Activated effector memory CD4-positive, alpha-beta T cell treated with anti-CD3 and anti-CD28 coated beads, Interleukin-2, amount 50 U/mL, for 16 hours (primary cell): Measurements from ENCODE around the gene FTO.
"Not testable (repeated sequence)": the region's sequence is repeated elsewhere in the genome, so short reads cannot be mapped to it uniquely, and the experiment has no call there.

ENCODE experiments used
- DNase-seq: peaks from one replicate; pipeline ENCODE4 v3.0.0-alpha.2; 2020

FTO gene

DNA sequence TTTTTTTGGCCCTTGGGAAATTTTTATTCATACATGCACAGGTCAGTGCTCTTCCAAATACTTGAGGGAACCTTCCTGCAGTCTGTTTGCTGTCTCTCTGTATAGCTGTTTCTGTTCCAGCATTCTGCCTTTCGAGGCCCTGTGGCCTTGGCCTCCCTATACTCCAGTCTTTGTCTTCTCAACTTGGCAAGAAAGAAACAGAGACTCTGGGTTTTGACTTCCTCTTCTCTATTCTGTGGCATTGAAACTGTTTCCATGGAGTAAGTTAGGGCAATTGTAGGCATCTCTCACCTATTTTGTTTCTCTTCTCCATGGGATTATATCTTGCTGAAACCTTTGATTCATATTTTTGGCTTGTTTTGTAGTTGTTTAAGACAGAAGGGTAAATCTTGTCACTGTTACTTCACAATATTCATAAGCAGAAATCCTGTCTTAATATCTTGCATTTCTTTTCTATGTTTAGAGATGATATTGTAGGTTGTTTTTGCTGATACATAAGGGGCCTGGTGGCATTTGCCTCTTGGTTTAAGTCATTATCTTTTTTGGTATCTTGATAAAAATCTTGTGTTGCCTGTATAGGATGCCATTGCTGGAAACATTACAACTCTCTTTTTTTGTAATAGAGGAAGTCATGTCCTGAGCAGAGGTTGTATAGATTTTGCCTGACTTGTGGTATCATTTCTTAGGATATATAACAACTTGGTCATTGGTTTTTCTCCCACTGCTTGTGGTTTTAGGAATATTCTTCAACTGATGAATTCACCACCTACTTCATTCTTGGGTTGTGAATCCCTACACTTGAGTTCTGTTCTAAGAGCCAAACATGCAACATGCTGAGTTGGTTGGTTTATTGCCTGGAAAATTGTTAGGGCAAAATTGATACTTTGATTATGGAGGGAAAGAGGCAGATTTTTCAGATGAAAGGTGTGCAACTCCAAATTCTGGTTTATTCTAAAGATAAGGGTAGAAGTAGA lies 168.6 kb downstream of the FTO start:
- no peak for DNase-seq

DNA sequence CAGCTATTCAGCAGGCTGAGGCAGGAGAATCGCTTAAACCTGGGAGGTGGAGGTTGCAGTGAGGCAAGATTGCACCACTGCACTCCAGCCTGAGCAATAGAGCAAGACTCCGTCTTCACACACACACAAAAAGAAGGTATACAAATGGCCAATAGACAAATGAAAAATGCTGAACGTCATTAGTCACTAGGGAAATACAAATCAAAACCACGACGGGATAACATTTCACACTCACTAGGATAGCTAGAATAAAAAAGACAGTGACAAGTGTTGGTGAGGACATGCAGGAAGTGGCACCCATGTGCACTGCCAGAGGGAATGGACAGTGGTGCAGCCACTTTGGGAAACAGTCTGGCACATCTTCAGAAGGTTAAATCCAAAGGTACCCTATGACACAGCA lies 172.9 kb downstream of the FTO start:
- DNase-seq = no peak

DNA sequence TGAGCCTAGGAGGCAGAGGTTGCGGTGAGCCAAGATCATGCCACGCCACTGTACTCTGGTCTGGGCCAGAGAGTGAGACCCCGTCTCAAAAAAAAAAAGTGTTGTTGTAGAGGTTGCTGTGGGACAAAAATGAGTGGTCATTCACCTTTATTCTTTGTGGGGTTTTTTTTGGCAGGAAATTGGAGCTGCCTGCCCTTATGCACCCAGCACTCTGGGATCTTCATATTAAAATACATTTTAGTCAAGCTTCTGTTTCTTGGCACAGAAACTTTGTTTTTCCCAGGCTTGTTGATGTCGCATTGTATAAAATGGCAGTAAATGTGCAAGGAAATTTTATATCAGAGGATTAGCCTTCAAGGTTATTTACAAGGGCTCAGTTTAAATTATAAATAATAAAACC lies 174.3 kb downstream of the FTO start:
- DNase-seq = no peak

DNA sequence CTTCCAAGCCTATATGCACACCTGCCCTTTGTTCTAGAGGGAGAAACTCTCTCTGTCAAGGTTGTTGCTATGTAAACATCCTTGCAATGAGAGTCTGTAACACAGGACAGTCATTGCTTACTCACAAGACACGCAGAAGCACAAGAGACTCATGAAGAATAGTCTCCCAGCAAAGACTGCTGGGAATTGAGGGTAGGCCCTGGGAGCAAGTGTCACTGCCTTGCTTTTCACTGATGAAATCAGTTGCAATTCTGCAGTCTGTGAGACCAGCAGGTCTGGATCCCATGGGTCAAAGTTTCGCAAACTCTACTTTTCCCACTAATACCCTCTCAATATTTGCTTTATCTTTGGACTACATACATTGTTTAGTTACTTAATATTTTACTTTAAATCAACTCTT lies 177.4 kb downstream of the FTO start:
- no peak for DNase-seq

DNA sequence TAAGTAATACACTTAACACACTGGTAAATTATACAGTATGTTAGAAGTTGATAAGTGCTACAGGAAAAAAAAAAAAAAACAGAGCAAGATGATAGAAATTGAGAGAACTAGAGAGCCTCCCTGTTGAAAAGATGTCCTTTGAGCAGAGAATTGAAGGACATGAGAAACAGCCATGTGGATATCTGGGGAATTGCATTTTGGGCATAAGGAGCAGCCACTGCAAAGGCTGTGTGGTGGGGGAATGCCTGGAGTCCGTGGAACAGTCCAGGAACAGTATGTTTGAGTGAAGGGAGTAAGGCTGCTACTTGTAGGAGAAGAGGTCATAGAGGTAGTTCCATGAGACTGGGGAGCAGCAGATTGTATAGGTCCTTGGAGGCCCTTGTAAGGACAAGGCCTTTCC lies 178.4 kb downstream of the FTO start:
- DNase-seq = no peak

DNA sequence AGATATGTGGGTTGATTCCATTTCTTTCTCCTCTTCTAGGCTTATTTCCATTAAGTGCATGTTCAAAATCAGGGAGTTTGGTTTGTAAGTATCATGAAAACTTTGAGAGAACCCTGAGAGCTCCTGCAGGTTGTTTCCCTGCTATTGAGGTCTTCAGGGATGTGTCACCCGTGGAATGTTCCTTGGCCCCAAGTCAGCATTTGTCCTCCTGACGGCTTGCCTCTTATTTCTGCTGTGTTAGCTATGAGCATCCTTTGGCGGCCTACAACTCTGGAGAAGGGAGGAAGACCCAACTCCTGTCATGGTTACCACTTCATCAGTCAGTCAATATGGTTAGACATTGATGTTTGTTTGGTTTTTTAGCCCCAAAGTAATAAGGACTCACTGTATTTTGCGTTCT lies 180.8 kb downstream of the FTO start:
- no peak for DNase-seq

DNA sequence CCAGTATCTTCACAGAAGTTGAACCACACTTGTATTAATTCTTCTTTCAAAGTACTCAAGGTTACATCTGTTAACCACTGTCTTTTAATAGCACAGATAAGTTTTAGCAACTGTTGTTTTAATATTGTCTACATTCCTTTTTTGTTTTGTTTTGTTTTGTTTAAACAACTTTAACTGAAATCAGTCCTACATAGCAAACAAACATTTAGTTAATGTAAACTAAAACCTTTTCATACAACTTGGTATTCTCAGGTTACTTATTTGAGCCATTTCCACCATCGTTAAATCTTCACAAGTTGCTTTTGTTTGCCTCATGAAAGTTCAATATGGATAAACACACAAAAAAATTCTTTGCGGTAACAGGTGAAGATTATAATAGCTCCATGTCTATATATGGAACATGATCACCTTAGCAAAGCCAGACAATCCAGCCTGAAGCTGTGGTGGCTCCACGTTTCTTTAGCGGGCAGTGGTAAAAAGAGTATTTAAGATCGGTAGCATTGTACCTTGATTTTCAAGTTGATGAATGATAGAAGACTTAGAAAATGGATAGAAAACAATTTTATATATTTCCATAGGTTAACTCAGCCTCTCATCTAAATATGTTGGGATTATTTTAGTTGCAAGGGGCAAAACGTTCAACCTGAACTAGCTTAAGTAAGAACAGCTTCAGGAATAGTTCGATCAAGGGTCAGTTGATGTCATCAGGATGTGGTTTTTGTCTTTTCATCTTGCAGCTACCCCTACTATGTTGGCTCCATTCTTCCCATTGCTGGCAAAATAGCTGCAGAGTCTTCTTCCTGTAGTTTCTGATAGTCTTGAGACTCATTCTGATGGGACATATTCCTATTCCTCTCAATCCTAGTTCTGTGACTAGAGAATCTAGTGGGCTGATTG lies 182.8 kb downstream of the FTO start:
- DNase-seq = no peak

DNA sequence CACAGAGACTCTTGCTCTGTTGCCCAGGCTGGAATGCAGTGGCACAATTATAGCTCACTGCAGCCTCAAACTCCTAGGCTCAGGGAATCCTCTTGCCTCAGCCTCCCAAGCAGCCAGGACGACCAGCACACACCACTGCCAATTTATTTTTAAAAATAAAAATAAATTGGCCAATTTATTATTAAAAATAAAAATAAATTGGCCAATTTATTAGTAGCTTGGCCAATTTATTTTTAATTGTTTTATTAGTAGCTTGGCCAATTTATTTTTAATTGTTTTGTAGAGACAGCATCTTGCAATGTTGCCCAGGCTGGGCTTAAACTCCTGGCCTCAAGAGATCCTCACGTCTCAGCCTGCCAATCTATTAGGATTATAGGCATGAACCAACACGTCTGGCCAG lies 184.3 kb downstream of the FTO start:
- no peak for DNase-seq

DNA sequence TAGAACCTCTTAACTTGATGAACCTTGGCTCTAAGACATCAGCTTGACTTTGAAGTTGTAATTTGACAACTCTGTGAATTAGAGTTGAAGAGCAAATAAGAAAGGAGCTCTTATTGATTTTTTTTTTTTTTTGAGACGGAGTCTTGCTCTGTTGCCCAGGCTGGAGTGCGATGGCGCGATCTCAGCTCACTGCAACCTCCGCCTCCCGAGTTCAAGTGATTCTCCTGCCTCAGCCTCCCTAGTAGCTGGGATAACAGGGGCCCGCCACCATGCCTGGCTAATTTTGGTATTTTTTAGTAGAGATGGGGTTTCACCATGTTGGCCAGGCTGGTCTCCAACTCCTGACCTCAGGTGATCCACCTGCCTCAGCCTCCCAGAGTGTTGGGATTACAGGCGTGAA lies 186.9 kb downstream of the FTO start:
- DNase-seq = not testable (repeated sequence)

DNA sequence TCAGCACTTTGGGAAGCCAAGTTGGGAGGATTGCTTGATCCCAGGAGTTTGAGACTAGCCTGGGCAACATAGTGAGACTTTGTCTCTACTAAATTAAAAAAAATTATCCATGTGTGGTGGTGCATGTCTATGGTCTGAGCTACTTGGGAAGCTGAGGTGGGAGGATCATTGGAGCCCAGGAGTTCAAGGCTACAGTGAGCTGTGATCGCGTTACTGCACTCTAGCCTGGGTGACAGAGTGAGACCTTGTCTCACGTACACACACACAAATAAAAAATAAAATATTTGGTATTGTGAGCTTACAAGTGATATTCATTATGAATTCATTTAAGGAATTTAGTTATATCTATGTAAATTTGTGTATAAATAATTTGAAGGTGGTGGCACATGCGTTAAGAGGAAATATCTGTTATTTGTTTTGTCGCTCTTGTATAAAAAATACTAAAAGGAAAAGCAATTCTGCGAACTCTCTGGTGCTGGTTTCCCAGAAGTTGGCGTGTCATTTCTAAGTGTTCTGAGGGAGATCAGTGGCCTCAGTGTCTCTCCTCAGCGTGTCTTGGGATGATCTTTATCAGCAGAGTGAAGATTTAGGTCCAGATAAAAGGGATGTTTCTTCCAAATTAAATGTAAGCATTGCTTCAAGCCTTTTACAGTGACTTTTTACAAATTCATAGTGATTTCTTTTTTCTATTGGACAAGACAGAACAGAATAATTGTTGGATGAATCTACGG lies 187.6 kb downstream of the FTO start:
- no peak for DNase-seq

DNA sequence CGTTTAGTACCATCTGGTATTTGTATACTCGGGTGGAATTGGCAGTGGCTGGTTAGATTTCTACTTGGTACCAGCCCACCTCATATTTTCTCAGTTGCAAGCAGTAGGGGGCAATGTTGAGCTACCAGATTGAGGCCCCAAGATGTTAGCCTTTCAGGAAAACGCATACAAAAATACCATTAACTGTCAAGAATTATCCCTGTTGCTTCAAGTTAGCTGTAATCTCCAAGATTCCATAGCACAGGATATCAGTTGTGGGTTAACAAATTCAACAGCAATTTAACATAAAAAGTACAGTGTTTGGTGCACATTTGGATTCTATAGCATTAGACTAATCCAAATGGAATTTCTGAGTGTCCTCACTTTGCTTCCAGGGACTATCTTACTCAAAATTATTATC lies 188.2 kb downstream of the FTO start:
- no peak for DNase-seq

DNA sequence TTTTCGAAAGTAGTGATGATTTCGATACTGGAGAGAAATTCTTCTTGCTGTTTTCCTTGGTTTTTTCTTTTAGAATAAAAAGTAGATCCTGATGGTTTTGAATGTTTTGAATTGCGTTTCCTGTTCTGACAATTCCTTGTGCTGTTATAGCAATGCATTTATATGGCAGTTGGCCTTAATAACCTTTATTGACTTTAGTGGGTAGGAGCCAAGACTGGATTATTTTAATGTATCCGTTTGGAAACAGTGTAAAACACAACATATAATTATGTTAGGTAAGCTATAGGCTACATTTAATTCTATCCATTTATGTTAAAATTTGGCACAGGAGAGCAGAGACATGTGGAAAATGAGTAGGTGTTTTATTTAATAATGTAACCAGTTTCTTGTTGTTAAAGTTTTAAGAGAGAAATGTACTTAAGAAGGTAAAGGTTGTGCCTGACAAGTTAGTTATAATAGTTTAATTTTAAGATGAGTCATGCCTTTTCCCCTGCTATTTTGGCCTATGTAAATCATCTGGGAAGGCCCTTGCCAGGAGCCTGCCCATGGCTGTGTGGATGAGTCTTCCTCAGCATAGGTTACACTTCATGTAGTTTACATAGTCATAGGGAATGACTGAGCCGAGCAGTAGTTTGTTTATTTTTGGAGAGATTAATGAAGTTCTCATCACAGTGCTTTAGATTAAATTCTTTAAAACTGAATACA lies 189.9 kb downstream of the FTO start:
- no peak for DNase-seq

DNA sequence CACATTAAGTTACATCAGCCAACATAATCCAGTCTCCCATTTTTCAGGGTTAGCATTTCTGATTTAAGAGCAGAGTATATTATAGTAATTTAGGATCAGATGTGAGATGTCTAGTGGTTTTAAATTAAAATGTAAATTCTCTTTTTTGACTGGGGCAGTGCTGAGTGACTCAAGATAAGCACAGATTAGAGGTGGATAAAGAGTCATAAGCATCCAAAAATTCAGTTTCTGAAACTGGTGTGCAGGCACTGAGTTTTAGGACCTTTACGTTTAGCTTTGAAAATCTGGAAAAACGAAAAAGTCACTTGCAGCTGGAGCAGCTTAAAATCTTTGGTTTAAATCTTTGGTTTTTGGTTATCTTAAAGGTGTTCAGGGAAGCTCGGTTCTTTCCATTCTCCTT lies 190.7 kb downstream of the FTO start:
- DNase-seq = no peak

DNA sequence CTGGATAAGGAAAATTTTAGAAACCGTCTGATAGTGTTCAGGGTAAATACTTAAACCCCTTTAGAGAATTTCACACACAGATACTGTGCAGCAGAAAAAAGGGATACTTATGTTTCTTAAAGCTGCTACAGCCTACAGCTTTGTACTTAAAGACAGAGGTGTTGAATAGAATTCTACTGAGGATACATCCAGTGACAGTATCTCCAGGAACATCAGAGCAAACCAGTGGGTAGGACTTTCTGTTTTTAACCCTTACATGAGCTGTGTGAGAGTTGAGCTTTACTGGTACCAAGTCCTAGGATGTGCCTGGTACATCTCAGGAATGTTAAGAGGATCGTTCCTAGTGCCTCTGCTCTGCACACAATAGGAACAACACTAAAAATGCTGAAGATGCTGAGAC lies 191.5 kb downstream of the FTO start:
- DNase-seq = no peak

DNA sequence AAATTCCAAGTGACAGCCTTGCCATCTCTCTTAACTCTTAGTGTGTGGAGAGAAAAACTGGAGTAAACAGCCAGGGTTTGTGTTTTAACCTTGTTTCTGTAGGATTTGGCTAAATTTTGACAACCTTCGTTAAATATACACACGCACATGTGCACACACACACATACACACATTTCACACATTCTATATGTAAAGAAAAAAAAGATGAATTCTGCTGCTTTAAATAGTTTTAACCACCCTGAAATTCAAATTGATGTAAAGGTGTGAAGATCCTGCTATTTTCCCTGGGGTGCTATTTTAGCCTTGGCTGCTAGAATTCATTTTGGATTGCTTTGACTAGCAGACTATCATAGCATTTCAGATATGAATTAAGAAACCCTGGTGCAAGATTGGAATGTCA lies 191.9 kb downstream of the FTO start:
- DNase-seq = no peak

DNA sequence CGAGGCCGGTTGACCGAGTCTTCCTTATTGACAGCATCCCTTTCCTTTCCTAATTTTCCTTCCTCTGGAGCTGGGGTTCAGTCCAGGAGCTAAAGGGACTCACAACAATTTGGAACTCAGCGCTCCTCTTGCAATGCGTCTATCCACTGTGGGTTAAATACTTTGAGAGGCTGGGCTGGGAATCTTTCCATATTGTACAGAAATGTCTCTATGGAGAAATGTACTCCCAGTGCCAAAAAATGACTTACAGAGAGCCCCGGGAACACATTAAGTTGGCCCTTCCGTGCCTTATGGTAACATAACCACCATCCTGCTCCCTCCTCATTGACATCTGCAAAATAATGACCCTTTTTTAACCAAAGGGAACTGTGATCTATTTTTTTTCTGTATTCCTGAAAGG lies 192.8 kb downstream of the FTO start:
- no peak for DNase-seq

DNA sequence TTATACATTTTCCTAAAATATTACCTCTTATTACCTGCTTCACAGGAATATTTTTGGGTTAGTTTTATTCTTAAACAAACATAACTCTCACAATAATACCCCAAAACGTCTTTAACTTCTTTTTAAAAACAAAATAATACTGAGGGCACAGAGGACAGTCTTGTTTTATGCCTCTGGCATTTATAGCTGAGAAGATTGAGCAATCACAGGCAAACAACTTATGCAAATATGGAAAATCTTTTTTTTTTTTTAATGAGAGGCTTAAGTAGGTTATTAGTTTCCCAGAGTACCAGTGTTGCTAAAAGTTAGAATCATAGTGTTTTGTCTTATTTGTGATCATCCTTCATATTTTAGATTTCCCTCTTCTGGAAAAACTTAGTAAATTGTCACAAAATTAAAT lies 195.0 kb downstream of the FTO start:
- no peak for DNase-seq

DNA sequence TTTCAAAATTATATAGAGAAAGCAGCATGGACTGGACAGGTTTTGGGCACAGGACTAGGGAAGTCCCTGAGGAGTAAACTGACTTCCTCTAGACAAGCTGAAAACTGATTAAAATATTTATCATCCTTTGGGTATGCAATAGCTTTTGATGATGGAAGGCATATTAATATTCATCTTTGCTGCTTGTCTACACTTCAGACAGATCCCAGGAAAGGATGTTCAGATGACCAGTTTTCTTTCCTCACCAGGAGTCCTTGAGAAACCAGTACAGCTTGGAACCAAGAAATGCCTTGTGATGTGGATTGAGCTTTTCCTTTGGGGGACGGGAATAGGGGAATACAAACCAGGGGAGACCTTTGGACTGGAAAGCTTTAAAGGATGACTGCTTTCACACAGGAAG lies 195.5 kb downstream of the FTO start:
- DNase-seq = no peak

DNA sequence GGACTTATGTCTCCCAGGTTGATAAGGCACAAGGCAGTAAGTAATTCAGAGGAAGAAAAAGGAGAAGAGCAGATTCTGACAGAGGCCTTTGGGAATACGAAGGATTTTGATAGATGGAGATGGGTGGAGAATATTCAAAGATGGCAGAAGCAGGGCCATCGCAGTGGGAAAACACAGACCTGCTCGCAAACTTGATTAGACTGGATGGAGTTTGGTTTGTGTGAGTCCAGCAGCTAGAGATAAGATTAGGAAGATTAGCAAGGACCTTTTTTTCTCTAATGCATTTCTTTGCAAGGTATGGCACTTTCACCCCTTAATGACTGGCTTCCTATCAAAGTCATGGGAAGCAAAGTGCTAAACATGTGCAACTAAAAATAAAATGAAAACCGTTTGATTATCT lies 196.7 kb downstream of the FTO start:
- no peak for DNase-seq

DNA sequence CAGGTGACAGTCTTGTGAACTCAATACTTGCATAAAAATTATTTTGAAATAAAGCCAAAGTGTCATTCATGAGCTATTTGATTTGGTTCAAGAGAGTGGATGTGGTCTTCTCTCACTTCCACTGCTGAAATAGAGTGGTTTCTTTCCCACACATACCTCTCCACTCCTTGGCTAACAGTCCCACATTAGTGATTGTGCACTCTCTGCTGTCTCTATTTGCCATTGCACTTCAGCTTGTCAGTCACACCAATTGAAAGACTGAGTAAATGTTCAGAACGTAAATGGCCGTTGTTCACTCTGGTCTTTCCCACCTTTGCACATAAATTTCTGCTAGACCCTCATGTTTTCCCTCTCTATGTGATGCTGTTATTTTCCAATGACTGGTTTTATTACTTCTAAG lies 197.5 kb downstream of the FTO start:
- DNase-seq = no peak

DNA sequence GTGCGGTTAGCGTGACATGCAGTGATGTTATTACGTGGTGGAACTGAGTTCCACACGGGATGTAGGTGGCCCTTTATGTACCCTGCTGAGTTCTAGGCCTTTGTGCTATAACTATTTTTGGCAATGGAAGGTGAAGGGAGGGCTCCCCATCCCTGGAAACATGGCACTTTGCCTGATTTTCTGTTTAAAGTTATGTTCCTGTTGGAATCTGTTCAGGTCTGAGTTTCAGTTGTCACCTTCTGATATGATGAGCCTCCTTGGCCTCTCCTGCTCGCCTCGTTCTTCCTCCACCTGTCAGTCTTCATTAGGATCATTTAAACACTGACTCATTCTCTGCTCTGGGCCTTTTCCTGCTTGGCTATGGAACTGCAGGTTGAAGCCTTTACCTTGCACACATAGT lies 200.6 kb downstream of the FTO start:
- no peak for DNase-seq

DNA sequence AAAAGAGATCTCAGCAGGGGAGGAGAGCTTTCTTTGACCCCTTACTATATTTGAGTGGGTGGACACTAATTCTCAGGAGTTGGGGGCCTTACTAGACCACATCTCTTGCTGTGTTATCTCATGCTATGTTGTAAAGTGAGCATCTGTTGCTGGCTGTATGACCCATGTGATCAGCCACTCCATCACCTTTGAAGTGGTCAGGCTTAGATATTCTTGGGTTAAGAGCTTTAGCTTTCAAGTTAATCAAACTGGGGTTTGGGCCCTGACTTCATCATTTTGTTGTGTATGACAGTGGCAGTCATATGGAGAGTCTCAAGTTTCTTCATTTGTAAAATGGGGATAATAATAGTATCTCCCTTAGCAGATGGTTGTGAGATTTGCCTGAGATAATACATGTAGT lies 201.1 kb downstream of the FTO start:
- DNase-seq = no peak

DNA sequence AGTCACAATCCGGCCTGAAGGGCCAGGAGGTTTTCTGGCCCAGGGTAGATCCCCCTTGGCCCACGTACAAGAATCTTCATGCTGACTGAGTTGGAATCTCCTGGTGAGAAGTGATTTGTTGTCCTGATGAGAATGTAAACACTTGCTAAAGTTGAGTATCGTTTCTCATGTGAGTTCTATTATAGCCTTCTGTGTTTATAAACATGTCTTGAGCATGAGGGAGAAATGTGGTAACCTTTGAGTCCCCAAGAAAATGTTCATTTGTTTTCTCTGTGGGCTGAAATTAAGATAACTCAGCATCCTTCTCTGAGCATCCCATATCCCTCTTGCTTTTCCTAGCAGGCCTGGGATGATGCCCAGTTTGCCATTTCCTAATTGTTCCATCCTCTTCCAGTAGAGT lies 204.8 kb downstream of the FTO start:
- DNase-seq = no peak
